OCI-LY1 (cell line): ENCODE data around the gene RSPH10B.
"Not testable (repeated sequence)": the region's sequence is repeated elsewhere in the genome, so short reads cannot be mapped to it uniquely, and the experiment has no call there.

Experiments used
- H2AFZ ChIP-seq: fragments of 200-600 bp; sonication (generic), shearing (Covaris generic); 2 replicates; pipeline ENCODE4 v1.6.0; 2014; ENCODE audit warnings: antibody characterized with exemption, mild to moderate bottlenecking, low read length
- H3F3A ChIP-seq: fragments of 200-600 bp; sonication (generic), shearing (Covaris generic); 2 replicates; pipeline ENCODE4 v1.6.0; 2014; ENCODE audit warnings: mild to moderate bottlenecking, antibody characterized with exemption, low read length, moderate library complexity; ENCODE audit not compliant: insufficient read depth
- H3K27ac ChIP-seq: fragments of 200-600 bp; sonication (generic); 2 replicates; pipeline ENCODE4 v1.5.1; 2014; ENCODE audit warnings: low read length, mixed run types, mild to moderate bottlenecking, low read depth; ENCODE audit not compliant: poor library complexity, severe bottlenecking
- H3K27me3 ChIP-seq: fragments of 200-600 bp; sonication (generic); 2 replicates; pipeline ENCODE4 v1.6.0; 2014; ENCODE audit warnings: antibody characterized with exemption, mild to moderate bottlenecking, low read length, moderate library complexity; ENCODE audit not compliant: insufficient read depth
- H3K36me3 ChIP-seq: fragments of 200-600 bp; sonication (generic); 2 replicates; pipeline ENCODE4 v1.6.1; 2014; ENCODE audit warnings: mild to moderate bottlenecking, antibody characterized with exemption, low read length, moderate library complexity, mixed read lengths; ENCODE audit not compliant: insufficient read depth
- H3K4me1 ChIP-seq: fragments of 200-600 bp; sonication (generic); 2 replicates; pipeline ENCODE4 v1.5.1; 2014; ENCODE audit warnings: mild to moderate bottlenecking, low read length, moderate library complexity; ENCODE audit not compliant: insufficient read depth, severe bottlenecking
- H3K4me2 ChIP-seq: fragments of 200-600 bp; sonication (generic), shearing (Covaris generic); 2 replicates; pipeline ENCODE4 v1.6.1; 2014; ENCODE audit warnings: low read length
- H3K4me3 ChIP-seq: fragments of 200-600 bp; sonication (generic); 2 replicates; pipeline ENCODE4 v1.5.1; 2014; ENCODE audit warnings: low read length, low read depth, mild to moderate bottlenecking, mixed read lengths; ENCODE audit not compliant: poor library complexity, severe bottlenecking
- H3K79me2 ChIP-seq: fragments of 200-600 bp; shearing (Covaris generic); 2 replicates; pipeline ENCODE4 v1.6.1; 2016; ENCODE audit warnings: mixed run types, low read length, mixed read lengths; ENCODE audit not compliant: insufficient read depth
- H3K9ac ChIP-seq: fragments of 200-600 bp; sonication (generic), shearing (Covaris generic); 2 replicates; pipeline ENCODE4 v1.6.1; 2014; ENCODE audit warnings: mild to moderate bottlenecking, low read length, mixed read lengths
- H3K9me2 ChIP-seq: fragments of 200-600 bp; sonication (generic), shearing (Covaris generic); 2 replicates; pipeline ENCODE4 v1.6.1; 2014; ENCODE audit warnings: low read depth, mild to moderate bottlenecking, low read length, mixed read lengths
- H3K9me3 ChIP-seq: fragments of 200-600 bp; shearing (Covaris generic); 2 replicates; pipeline ENCODE4 v1.6.1; 2014; ENCODE audit warnings: low read length, mixed read lengths
- H4K20me1 ChIP-seq: fragments of 200-600 bp; sonication (generic), shearing (Covaris generic); 2 replicates; pipeline ENCODE4 v1.6.0; 2016; ENCODE audit warnings: mild to moderate bottlenecking, low read length; ENCODE audit not compliant: insufficient read depth
- EZH2 ChIP-seq: fragments of 200-600 bp; sonication (generic), shearing (Covaris generic); IDR thresholded peaks from 2 replicates; pipeline ENCODE4 v1.8.0; 2017; ENCODE audit warnings: borderline replicate concordance, mixed run types, mild to moderate bottlenecking, antibody characterized with exemption, low read length, moderate library complexity, mixed read lengths
- TF ChIP-seq, protein P1 (sequence below): fragments of 200-600 bp; sonication (generic), shearing (Covaris generic); IDR thresholded peaks from 2 replicates; pipeline ENCODE4 v1.5.1; 2017; ENCODE audit warnings: mild to moderate bottlenecking, antibody characterized with exemption, low read length, moderate library complexity, mixed read lengths

RSPH10B gene

DNA sequence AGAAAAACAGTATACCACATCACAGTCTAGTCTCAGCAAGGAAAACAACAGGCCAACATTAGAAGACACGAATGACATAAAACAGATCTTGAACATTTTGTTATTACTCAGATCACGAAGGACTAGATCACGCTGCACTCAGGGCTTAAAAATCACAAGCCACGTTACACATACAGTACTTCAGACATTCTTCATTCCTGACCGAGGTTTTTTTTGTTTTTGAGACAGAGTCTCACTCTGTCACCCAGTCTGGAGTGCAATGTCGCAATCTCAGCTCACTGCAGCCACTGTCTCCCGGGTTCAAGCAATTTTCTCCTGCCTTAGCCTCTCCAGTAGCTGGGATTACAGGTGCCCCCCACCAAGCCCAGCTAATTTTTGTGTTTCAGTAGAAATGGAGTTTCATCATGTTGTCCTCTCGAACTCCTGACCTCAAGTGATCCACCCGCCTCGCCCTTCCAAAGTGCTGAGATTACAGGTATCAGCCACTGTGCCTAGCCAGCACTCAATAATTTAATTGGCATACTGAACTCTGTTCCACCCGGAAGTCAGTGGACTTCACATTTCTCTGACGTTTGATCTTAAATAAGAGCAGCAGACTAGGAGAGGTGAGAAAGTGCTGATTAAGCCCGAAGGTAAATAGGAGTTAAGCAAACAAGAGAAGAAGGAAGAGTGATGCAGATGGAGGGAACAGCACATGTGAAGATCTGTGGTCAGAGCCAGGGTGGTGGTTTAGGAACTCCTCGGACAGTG lies 42.0 kb upstream of the RSPH10B start:
- TF ChIP-seq, protein P1, sequence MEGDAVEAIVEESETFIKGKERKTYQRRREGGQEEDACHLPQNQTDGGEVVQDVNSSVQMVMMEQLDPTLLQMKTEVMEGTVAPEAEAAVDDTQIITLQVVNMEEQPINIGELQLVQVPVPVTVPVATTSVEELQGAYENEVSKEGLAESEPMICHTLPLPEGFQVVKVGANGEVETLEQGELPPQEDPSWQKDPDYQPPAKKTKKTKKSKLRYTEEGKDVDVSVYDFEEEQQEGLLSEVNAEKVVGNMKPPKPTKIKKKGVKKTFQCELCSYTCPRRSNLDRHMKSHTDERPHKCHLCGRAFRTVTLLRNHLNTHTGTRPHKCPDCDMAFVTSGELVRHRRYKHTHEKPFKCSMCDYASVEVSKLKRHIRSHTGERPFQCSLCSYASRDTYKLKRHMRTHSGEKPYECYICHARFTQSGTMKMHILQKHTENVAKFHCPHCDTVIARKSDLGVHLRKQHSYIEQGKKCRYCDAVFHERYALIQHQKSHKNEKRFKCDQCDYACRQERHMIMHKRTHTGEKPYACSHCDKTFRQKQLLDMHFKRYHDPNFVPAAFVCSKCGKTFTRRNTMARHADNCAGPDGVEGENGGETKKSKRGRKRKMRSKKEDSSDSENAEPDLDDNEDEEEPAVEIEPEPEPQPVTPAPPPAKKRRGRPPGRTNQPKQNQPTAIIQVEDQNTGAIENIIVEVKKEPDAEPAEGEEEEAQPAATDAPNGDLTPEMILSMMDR, result no peak
- TF ChIP-seq EZH2, result no peak
- Histone ChIP-seq H3K9me2 (no peaks in the 10 kb centered on the region), H3K9me3 (no peaks in the 10 kb centered on the region), H3K9ac (no peak overlapping the region), H3K4me2 (no peak overlapping the region), H3F3A (no peaks in the 10 kb centered on the region), H2AFZ (no peak overlapping the region), H3K79me2 (peaks cover 8% of the 10 kb centered on the region), H3K36me3 (peaks cover 28% of the 10 kb centered on the region), H3K4me1 (peaks cover 22% of the 10 kb centered on the region), H3K27ac (no peak overlapping the region), H3K27me3 (no peaks in the 10 kb centered on the region), H4K20me1 (no peaks in the 10 kb centered on the region), H3K4me3 (no peak overlapping the region)

DNA sequence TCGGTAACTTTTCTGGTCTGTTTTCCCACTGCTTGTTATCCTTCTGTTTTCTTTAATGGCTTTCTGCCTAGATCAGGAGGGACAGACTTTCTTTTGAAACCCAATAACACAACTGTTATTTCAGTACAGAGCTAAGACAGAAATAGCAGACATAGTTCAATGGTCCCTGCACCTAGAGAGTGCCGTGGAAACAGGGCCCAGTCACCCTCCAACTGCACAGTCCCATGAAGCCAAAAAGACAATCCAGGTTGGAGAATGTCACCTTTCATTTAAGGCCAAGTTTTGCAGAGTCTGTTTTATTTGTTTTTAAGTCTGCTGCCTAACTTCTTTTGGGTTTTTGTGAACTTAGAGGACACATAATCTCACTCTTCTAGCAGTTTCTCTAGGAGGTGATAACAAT lies 41.1 kb upstream of the RSPH10B start:
- no peak for TF ChIP-seq EZH2
- TF ChIP-seq, protein P1, result no peak
- no peak overlapping the region for H2AFZ ChIP-seq
- no peak overlapping the region for H3K27ac ChIP-seq
- H4K20me1 ChIP-seq, result no peaks in the 10 kb centered on the region
- no peak overlapping the region; the same call in 1 of the 2 replicates for H3K4me2 ChIP-seq
- H3K9me3 ChIP-seq, result no peaks in the 10 kb centered on the region
- no peaks in the 10 kb centered on the region for H3K9me2 ChIP-seq
- peaks cover 27% of the 10 kb centered on the region for H3K4me1 ChIP-seq
- H3K27me3 ChIP-seq, result no peaks in the 10 kb centered on the region
- no peak overlapping the region for H3K4me3 ChIP-seq
- no peak overlapping the region for H3K9ac ChIP-seq
- peaks cover 19% of the 10 kb centered on the region for H3K36me3 ChIP-seq
- H3K79me2 ChIP-seq, result peaks cover 8% of the 10 kb centered on the region
- H3F3A ChIP-seq, result no peaks in the 10 kb centered on the region

DNA sequence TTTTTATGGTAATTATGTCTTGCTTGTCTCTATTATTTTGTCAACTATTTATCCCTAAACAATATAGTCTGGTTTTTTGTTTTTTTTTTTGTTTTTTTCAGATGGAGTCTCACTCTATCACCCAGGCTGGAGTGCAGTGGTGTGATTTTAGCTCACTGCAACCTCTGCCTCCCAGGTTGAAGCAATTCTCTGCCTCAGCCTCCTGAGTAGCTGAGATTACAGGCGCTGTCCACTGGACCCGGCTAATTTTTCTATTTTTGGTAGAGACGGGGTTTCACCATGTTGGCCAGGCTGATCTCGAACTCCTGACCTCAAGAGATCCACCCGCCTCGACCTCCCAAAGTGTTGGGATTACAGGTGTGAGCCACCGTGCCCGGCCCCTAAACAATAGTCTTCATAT lies 39.9 kb upstream of the RSPH10B start:
- not testable (repeated sequence) for H4K20me1 ChIP-seq, H3K79me2 ChIP-seq, H3K27me3 ChIP-seq, H3K27ac ChIP-seq, H3K9me3 ChIP-seq, H2AFZ ChIP-seq, H3F3A ChIP-seq, H3K9me2 ChIP-seq
- peak overlapping the region; percentile 88 for H3K4me3 ChIP-seq
- peak overlapping the region; percentile 75 for H3K4me2 ChIP-seq
- H3K9ac ChIP-seq, result peak overlapping the region; percentile 49
- H3K36me3 ChIP-seq, result peaks cover 12% of the 10 kb centered on the region
- H3K4me1 ChIP-seq, result peaks cover 27% of the 10 kb centered on the region
